GM18951 (cell line): Measurements from ENCODE around the gene EPHA2.
"Not testable (repeated sequence)": the region's sequence is repeated elsewhere in the genome, so short reads cannot be mapped to it uniquely, and the experiment has no call there.

Source experiments
- POLR2A ChIP-seq: IDR thresholded peaks from 4 replicates; pipeline ENCODE4 v1.6.1; 2011; ENCODE audit warnings: mild to moderate bottlenecking; ENCODE audit not compliant: insufficient read length, insufficient read depth; ENCODE audit errors: extremely low read depth
- in situ Hi-C: fragments of 300-500 bp; cut with MboI; formaldehyde crosslinking; loops from one replicate; pipeline ENCODE4 v1.12.0; 2022; ENCODE audit warnings: low sequenced_read_pairs, mixed read lengths, inconsistent platforms; ENCODE audit not compliant: unreplicated experiment

Gene EPHA2

GRCh38 chr1:16171314-16172151 lies 15.7 kb upstream of the EPHA2 start:
- in situ Hi-C loops: no loop called here
- no peak for TF ChIP-seq POLR2A

DNA sequence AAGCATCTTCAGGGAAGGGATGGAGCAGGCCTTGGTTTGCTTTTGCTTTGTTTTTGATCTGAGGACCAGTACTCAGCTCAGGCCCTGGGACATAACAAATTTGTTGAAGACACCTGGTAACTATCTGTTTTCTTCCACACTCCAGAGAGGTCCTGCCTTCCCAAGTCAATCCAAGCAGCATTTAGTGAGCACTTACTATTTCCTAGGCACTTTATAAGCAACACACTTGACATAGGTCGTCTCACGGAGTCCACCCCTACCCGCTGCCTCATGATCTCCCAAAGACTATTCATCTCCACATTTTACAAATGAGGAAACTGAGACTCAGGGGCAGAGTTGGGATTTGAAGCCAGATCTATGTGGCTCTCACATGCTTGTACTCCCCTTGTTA lies 14.4 kb upstream of the EPHA2 start:
- in situ Hi-C loops: no loop called here
- no peak for TF ChIP-seq POLR2A

DNA sequence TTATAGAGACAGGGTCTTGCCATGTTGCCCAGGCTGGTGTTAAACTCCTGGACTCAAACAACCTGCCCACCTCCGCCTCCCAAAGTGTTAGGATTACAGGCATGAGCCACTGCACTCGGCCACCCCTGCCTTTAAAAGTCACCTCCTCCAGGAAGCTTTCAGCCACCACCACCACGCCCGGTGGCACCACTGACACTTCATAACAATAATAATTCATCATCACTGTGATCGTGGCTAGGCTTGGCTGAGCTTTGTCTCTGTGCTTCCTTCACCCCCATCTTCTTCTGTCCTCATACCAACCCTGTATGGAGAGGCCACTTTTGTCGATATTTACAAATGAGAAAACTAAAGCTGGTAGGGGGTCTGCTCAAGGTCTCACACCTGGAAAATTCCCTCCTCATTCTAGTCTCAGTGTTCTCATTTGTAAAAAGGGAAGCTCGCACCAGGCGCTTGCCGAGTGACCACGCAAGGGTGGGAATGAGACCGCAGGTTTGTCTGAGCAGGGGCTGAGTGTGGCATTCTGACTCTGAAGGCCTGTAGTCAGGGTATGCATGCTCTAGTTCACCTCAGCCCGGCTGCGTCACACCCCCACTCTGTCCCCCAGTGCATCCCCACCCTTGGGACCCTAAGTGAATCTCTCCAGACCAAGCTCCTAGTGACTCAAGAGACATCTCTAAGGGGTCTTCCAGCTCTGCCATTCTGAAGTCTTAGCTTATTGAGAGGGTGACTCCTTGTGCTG lies 12.9 kb upstream of the EPHA2 start:
- in situ Hi-C loops: no loop called here

DNA sequence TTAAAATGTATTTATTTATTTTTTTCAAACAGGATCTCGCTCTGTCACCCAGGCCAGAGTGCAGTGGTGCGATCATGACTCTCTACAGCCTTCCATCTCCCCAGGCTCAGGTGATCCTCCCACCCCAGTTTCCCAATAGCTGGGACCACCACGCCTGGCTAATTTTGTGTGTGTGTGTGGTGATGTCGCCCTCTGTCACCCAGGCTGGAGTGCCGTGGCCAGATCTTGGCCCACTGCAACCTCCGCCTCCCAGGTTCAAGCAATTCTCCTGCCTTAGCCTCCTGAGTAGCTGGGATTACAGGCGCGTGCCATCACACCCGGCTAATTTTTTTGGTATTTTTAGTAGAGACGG lies 12.3 kb upstream of the EPHA2 start:
- in situ Hi-C loops: not testable (repeated sequence)

More for the DNA sequence above, 12.9 kb upstream of the EPHA2 start:
- TF ChIP-seq POLR2A: no peak

DNA sequence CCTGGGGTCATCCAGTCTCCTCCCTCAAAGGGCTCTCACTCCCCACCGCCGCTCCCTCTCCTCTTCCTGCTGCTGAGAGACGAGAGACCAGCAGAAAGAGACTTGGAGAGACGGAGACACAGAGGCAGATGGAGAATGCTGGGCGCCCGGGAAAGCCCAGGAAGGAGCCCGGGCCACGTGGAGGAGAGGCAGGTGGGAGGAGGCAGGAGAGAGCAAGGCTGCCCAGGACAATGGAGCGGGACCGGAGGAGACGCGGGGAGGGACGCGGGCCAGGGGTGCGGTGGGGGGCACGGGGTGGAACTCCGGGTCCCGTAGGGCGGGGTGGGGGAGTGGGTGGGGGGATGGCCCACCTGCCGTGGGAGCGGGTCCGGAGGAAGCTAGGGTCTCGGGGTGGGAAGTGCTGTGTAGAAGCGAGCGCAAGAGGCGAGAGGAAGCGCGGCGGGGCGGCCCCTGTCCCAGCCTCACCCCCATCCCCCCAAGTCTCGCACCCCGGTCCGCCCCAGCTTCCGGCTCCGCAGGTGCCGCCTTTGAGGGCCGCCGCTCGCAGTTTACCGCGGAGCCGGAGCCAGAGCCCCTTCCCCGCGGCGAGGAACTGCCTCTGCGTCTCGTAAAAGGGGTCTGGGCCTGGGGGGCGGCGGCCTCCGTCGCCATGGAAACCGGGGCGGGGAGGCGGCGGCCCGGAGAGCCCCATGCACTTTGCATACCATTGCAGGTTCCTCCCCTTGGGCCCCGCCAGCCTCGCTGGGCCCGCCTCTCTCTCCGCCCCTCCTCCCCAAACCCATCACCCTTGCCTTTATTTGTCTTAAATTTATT lies 11.7 kb upstream of the EPHA2 start:
- no peak for TF ChIP-seq POLR2A
- in situ Hi-C loops: no loop called here

- no peak for TF ChIP-seq POLR2A
- in situ Hi-C loops: no loop called here
Measured at GRCh38 chr1:16166117-16166516, 10.2 kb upstream of the EPHA2 start.

GRCh38 chr1:16165548-16165947 lies 9.7 kb upstream of the EPHA2 start:
- in situ Hi-C loops: no loop called here

DNA sequence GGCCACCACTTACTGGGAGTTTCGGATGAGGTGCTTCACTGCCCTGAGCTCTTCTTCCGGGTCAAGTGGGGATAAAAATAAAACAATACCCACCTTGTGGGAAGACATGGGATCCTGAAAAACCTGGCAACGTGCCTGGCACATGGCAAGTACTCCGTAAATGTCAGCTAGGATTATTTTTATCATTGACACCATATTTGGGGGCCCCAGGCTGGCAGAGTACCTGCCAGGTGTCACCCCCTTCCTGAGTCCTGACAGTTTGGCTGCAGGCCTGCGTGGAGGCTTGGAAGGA lies 9.2 kb upstream of the EPHA2 start:
- TF ChIP-seq POLR2A: no peak

More at GRCh38 chr1:16165548-16165947, 9.7 kb upstream of the EPHA2 start:
- TF ChIP-seq POLR2A: no peak

GRCh38 chr1:16164213-16165072 lies 8.6 kb upstream of the EPHA2 start:
- no peak for TF ChIP-seq POLR2A
- in situ Hi-C loops: no loop called here

More for the DNA sequence above, 9.2 kb upstream of the EPHA2 start:
- in situ Hi-C loops: no loop called here

DNA sequence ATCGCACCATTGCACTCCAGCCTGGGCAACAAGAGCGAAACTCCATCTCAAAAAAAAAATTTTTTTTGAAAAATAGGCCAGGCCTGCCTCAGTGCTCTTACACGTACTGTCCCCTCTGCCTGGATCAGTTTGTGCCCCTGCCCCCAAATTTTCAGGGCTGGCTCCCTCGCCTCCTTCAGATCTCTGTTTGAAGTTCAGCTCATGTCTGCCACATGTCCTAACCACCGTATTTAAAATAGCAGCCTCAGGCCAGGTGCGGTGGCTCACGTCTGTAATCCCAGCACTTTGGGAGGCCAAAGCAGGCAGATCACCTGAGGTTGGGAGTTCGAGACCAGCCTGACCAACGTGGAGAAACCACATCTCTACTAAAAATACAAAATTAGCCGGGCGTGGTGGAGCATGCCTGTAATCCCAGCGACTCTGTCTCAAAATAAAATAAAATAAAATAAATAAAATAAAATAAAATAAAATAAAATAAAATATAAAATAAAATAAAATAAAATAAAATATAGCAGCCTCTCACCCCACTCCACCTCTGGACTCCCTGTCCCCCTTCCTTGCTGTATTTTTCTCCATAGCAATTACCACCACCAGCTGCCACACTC lies 7.8 kb upstream of the EPHA2 start:
- in situ Hi-C loops: not testable (repeated sequence)

DNA sequence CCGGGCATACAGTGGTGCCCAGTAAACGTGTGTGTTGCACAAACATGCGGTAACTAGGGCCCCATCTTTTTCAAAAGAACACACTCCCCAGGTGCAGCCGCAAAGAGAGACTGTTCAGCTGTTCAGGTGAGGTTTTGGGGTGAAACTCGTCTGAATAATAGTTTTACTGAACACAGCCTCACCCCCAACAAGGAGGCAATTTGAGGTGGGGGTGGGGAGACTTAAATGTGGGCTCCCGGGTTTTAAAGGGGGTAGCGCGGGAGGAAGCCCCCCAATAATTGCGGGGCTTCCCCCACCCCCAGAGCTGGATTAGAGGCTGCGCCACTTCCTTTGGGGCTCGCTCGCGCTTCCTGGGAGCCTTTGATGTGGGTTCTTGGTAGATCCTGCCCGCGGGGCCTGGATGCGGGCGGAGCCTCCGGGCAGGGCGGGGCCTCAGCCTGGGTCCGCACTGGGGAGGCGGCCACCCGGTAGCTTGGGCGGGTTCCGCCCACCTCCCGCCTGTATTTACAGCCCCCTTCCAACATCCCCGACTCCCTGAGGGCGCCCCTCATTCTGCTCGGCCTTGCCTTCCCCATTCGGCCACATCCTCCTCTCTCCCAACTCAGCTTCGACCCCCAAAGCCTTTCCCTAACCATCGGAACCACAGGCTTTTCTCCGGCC lies 6.4 kb upstream of the EPHA2 start:
- in situ Hi-C loops: no loop called here
- no peak for TF ChIP-seq POLR2A

DNA sequence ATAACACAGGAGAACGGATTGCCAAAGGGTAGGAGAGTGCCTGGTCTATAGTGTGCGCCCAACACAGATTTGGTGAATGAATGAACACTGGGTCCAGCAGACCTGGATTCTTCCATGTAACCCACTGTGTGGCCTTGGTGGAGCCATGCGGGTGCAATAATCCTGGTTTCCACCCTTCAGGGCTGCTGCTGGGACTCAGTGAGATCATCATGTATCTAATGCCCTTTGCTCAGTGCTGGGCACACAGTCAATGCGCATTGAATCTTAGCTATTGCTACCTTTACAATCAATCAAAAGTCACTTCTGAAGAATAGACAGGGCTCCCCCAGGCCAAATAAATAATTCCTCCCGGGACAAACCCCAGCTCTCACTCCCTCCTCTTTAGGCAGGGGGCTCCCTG lies 5.8 kb upstream of the EPHA2 start:
- TF ChIP-seq POLR2A: no peak

More for the DNA sequence above, 5.8 kb upstream of the EPHA2 start:
- in situ Hi-C loops: no loop called here
